IMR-90 (cell line): ENCODE measurements around the gene ZFAND6. TPM values are rescaled to one million over a fixed set of nuclear protein-coding genes. Genes with fewer than 3 reads are reported as not detected.

Experiments used
- ATAC-seq: fragments of 200-7000 bp; cut with Tn5 transposase; 2 replicates; pipeline ENCODE4 v1.9.1; 2020; ENCODE audit warnings: low read depth, mild to moderate bottlenecking, moderate library complexity
- BruUV-seq: library from RNA; stranded (reverse); fragments of 400-500 nt; replicated peaks from 2 replicates; lab custom pipeline; 2021; lab: Mats Ljungman, UMichigan
- CTCF ChIA-PET: fragments of 300-600 bp; formaldehyde crosslinking; extraction: SDS; loops from one replicate; lab custom pipeline; 2021; ENCODE audit warnings: antibody characterized with exemption; lab: Yijun Ruan, JAX
- POLR2A ChIA-PET: fragments of 300-600 bp; sonication (Branson Sonifier 250); formaldehyde crosslinking; loops from one replicate; lab custom pipeline; 2022; ENCODE audit warnings: antibody characterized with exemption; ENCODE audit not compliant: unreplicated experiment; lab: Charles Lee
- DNase-seq: peaks from one replicate; pipeline ENCODE4 v3.0.0; 2013
- H2AFZ ChIP-seq: replicated peaks from 2 replicates; pipeline ENCODE3; 2013; ENCODE audit warnings: low read length, mild to moderate bottlenecking; ENCODE audit not compliant: poor library complexity
- H2AK5ac ChIP-seq: 2 replicates; pipeline ENCODE4 v1.6.1; 2013; ENCODE audit warnings: low read depth, low read length, inconsistent platforms
- H2AK9ac ChIP-seq: replicated peaks from 2 replicates; pipeline ENCODE3; 2013; ENCODE audit warnings: mild to moderate bottlenecking, low read depth, low read length, moderate library complexity; ENCODE audit not compliant: poor library complexity
- H2BK120ac ChIP-seq: 2 replicates; pipeline ENCODE4 v1.6.1; 2013; ENCODE audit warnings: low read depth, low read length, inconsistent platforms
- H2BK15ac ChIP-seq: 3 replicates; pipeline ENCODE4 v1.6.1; 2013; ENCODE audit warnings: low read depth, low read length, inconsistent platforms
- H2BK20ac ChIP-seq: 2 replicates; pipeline ENCODE4 v1.6.1; 2013; ENCODE audit warnings: low read depth, mild to moderate bottlenecking, inconsistent platforms, low read length, moderate library complexity
- H2BK5ac ChIP-seq: 2 replicates; pipeline ENCODE4 v1.6.1; 2013; ENCODE audit warnings: mild to moderate bottlenecking, low read depth, low read length, inconsistent platforms; ENCODE audit not compliant: poor library complexity, severe bottlenecking
- H3K14ac ChIP-seq: replicated peaks from 2 replicates; pipeline ENCODE4 v1.6.1; 2013; ENCODE audit warnings: low read depth, low read length, inconsistent platforms
- H3K18ac ChIP-seq: 2 replicates; pipeline ENCODE4 v1.6.1; 2013; ENCODE audit warnings: low read depth, low read length, control low read depth
- H3K23ac ChIP-seq: 2 replicates; pipeline ENCODE4 v1.6.1; 2013; ENCODE audit warnings: low read depth, low read length, inconsistent platforms
- H3K27ac ChIP-seq: 2 replicates; pipeline ENCODE4 v1.5.1; 2013; ENCODE audit warnings: mild to moderate bottlenecking, control low read depth, low read length; ENCODE audit not compliant: insufficient read depth
- H3K27me3 ChIP-seq: 2 replicates; pipeline ENCODE4 v1.6.1; 2013; ENCODE audit warnings: low read length; ENCODE audit not compliant: control insufficient read depth, insufficient read depth
- H3K36me3 ChIP-seq: 2 replicates; pipeline ENCODE4 v1.6.1; 2013; ENCODE audit warnings: low read length, mixed read lengths; ENCODE audit not compliant: control insufficient read depth, insufficient read depth
- H3K4ac ChIP-seq: 2 replicates; pipeline ENCODE4 v1.6.1; 2013; ENCODE audit warnings: low read depth, low read length, inconsistent platforms
- H3K4me1 ChIP-seq: 2 replicates; pipeline ENCODE4 v1.6.1; 2013; ENCODE audit warnings: low read length, mixed read lengths; ENCODE audit not compliant: control insufficient read depth, insufficient read depth
- H3K4me2 ChIP-seq: 2 replicates; pipeline ENCODE4 v1.6.1; 2013; ENCODE audit warnings: low read depth, mild to moderate bottlenecking, control low read depth, low read length, moderate library complexity
- H3K4me3 ChIP-seq: 2 replicates; pipeline ENCODE4 v1.5.1; 2013; ENCODE audit warnings: low read depth, mild to moderate bottlenecking, control low read depth, low read length, moderate library complexity; ENCODE audit not compliant: insufficient read depth
- H3K56ac ChIP-seq: 2 replicates; pipeline ENCODE4 v1.6.1; 2013; ENCODE audit warnings: low read length, inconsistent platforms; ENCODE audit not compliant: insufficient read depth; ENCODE audit errors: extremely low read depth
- H3K79me1 ChIP-seq, 2 experiments: 2 replicates each; pipeline ENCODE4 v1.6.1; 2013; ENCODE audit warnings: low read length in 2 of 2, inconsistent platforms in 1 of 2, low read depth in 1 of 2
- H3K9ac ChIP-seq: 2 replicates; pipeline ENCODE4 v1.6.1; 2013; ENCODE audit warnings: low read depth, low read length, control low read depth
- H3K9me1 ChIP-seq: 2 replicates; pipeline ENCODE4 v1.6.1; 2013; ENCODE audit warnings: low read length, inconsistent platforms; ENCODE audit not compliant: insufficient read depth
- H3K9me3 ChIP-seq: 2 replicates; pipeline ENCODE4 v1.6.1; 2013; ENCODE audit warnings: low read length; ENCODE audit not compliant: control insufficient read depth, insufficient read depth
- H4K20me1 ChIP-seq: 2 replicates; pipeline ENCODE4 v1.6.1; 2013; ENCODE audit warnings: low read length, inconsistent platforms; ENCODE audit not compliant: insufficient read depth
- H4K5ac ChIP-seq: 2 replicates; pipeline ENCODE4 v1.6.1; 2013; ENCODE audit warnings: mild to moderate bottlenecking, low read depth, low read length, control low read depth
- H4K8ac ChIP-seq, 2 experiments: 2 replicates each; pipeline ENCODE4 v1.6.1; 2013; ENCODE audit warnings: low read depth in 2 of 2, low read length in 2 of 2, control low read depth in 1 of 2, inconsistent platforms in 1 of 2
- H4K91ac ChIP-seq: 2 replicates; pipeline ENCODE4 v1.6.1; 2013; ENCODE audit warnings: low read depth, low read length, inconsistent platforms; ENCODE audit not compliant: insufficient read depth
- BHLHE40 ChIP-seq: fragments of 150-350 bp; IDR thresholded peaks from 2 replicates; pipeline ENCODE4 v1.6.1; 2016; ENCODE audit warnings: mild to moderate bottlenecking, low read depth, low read length
- CHD1 ChIP-seq: IDR thresholded peaks from 2 replicates; pipeline ENCODE4 v1.6.1; 2012; ENCODE audit warnings: low read depth, low read length, improper control_type of control experiment
- CTCF ChIP-seq: conservative IDR thresholded peaks from 2 replicates; pipeline ENCODE4 v1.5.1; 2012; ENCODE audit warnings: mild to moderate bottlenecking, low read depth, low read length, improper control_type of control experiment
- ELK1 ChIP-seq: fragments of 150-350 bp; IDR thresholded peaks from 2 replicates; pipeline ENCODE4 v1.6.1; 2016; ENCODE audit warnings: low read depth, mild to moderate bottlenecking, low read length, moderate library complexity, borderline replicate concordance
- FOS ChIP-seq: fragments of 150-350 bp; IDR thresholded peaks from 2 replicates; pipeline ENCODE4 v1.6.1; 2016; ENCODE audit warnings: low read depth, low read length
- MAFK ChIP-seq: IDR thresholded peaks from 2 replicates; pipeline ENCODE4 v1.6.1; 2012; ENCODE audit warnings: low read depth, low read length, improper control_type of control experiment
- MAZ ChIP-seq: IDR thresholded peaks from 2 replicates; pipeline ENCODE4 v1.6.1; 2012; ENCODE audit warnings: low read depth, mild to moderate bottlenecking, low read length, improper control_type of control experiment, moderate library complexity, borderline replicate concordance
- MXI1 ChIP-seq: IDR thresholded peaks from 2 replicates; pipeline ENCODE4 v1.6.1; 2012; ENCODE audit warnings: low read depth, mild to moderate bottlenecking, low read length, moderate library complexity, borderline replicate concordance
- NFE2L2 ChIP-seq: fragments of 150-350 bp; IDR thresholded peaks from 2 replicates; pipeline ENCODE4 v1.6.1; 2016; ENCODE audit warnings: low read depth, mild to moderate bottlenecking, low read length
- POLR2A ChIP-seq: IDR thresholded peaks from 2 replicates; pipeline ENCODE4 v1.6.1; 2012; ENCODE audit warnings: mild to moderate bottlenecking, low read depth, low read length
- RCOR1 ChIP-seq: IDR thresholded peaks from 2 replicates; pipeline ENCODE4 v1.6.1; 2012; ENCODE audit warnings: mild to moderate bottlenecking, low read length, improper control_type of control experiment; ENCODE audit not compliant: insufficient replicate concordance
- RFX5 ChIP-seq: IDR thresholded peaks from 2 replicates; pipeline ENCODE4 v1.8.0; 2012; ENCODE audit warnings: low read depth, mild to moderate bottlenecking, low read length, moderate library complexity
- SMC3 ChIP-seq: fragments of 150-350 bp; IDR thresholded peaks from 2 replicates; pipeline ENCODE4 v1.6.1; 2016; ENCODE audit warnings: low read depth, mild to moderate bottlenecking, antibody characterized with exemption, low read length, moderate library complexity
- USF2 ChIP-seq: fragments of 150-350 bp; IDR thresholded peaks from 2 replicates; pipeline ENCODE4 v1.6.1; 2017; ENCODE audit warnings: mild to moderate bottlenecking, antibody characterized with exemption, low read length, low read depth
- WGBS, 2 experiments: methylation state at CpG; one replicate each; pipeline versions ENCODE4 v1.1.5 to v1.1.7; 2013; ENCODE audit warnings: missing lambda C conversion rate in 2 of 2; ENCODE audit not compliant: insufficient read length in 1 of 2; ENCODE audit errors: extremely low coverage in 2 of 2; 5-methylcytosine and 5-hydroxymethylcytosine counted together
- dilution Hi-C: fragments of 300-500 bp; cut with HindIII; formaldehyde crosslinking; loops from one replicate; pipeline ENCODE4 v1.14.3; 2018; ENCODE audit warnings: low sequenced_read_pairs; ENCODE audit not compliant: unreplicated experiment
- in situ Hi-C: fragments of 300-500 bp; cut with MboI; formaldehyde crosslinking; loops from 3 replicates; pipeline ENCODE4 v1.14.3; 2019; ENCODE audit warnings: low sequenced_read_pairs, inconsistent platforms, mixed read lengths
- intact Hi-C: fragments of 100-400 bp; cut with micrococcal nuclease; formaldehyde crosslinking; loops from 2 replicates; pipeline ENCODE4 v1.10.0; 2022
- polyA plus RNA-seq, 3 experiments: library from polyadenylated mRNA; depleted of rRNA; stranded (reverse); fragments of >200 nt; gene quantifications; 2 replicates each; pipeline ENCODE4 v1.2.3, GENCODE V29; 2012; ENCODE audit warnings: low replicate concordance in 1 of 3
- total RNA-seq: library from RNA; depleted of rRNA; stranded (reverse); fragments of >200 nt; gene quantifications from 2 replicates; pipeline ENCODE4 v1.2.3, GENCODE V29; 2012

ZFAND6 gene
- total and polyA plus RNA-seq, 2 of the 4 experiments (the other 2 are of a cell fraction): 77.5 to 96.4 TPM

GRCh38 chr15:80095969-80096368 is 36.5 kb downstream of the ZFAND6 start:
- H3K36me3 ChIP-seq: peaks cover 1% of the 10 kb centered on the region; the same call in 1 of the 2 replicates
- H4K8ac ChIP-seq: no peak overlapping the region
- no peak overlapping the region for H3K56ac ChIP-seq
- BruUV-seq: no TSS peak
- TF ChIP-seq RFX5 (no peak), BHLHE40 (no peak), CHD1 (no peak), MXI1 (no peak), SMC3 (no peak), MAZ (no peak), FOS (no peak), MAFK (no peak), NFE2L2 (no peak), USF2 (no peak), RCOR1 (no peak), CTCF (no peak), POLR2A (no peak), ELK1 (no peak)
- in situ Hi-C loops (no loop called here), dilution Hi-C loops (no loop called here), intact Hi-C loops (no loop called here)
- no CpG with 5 or more reads among the region's 3 CpGs for WGBS, 2 experiments
- H4K5ac ChIP-seq: no peak overlapping the region
- H3K4me3 ChIP-seq: no peak overlapping the region
- H3K9me1 ChIP-seq: peaks cover 2% of the 10 kb centered on the region; the same call in 1 of the 2 replicates
- H3K23ac ChIP-seq: no peak overlapping the region
- H2AK5ac ChIP-seq: no peak overlapping the region
- H3K79me1 ChIP-seq: peaks cover 22 to 65% of the 10 kb centered on the region in 2 experiments
- no peak overlapping the region for H3K18ac ChIP-seq
- no peak for ATAC-seq
- no peak overlapping the region for H3K27ac ChIP-seq
- POLR2A ChIA-PET: no interaction called here
- CTCF ChIA-PET: no interaction called here
- no peak overlapping the region for H2BK15ac ChIP-seq
- no peak overlapping the region for H3K4me2 ChIP-seq
- no peak overlapping the region for H2AK9ac ChIP-seq
- H3K14ac ChIP-seq: no peak overlapping the region
- DNase-seq: no peak
- H3K4me1 ChIP-seq: peaks cover 4% of the 10 kb centered on the region; the same call in 1 of the 2 replicates
- H2BK120ac ChIP-seq: no peak overlapping the region
- no peak overlapping the region for H2AFZ ChIP-seq
- H4K20me1 ChIP-seq: peaks cover 34% of the 10 kb centered on the region
- no peaks in the 10 kb centered on the region for H3K27me3 ChIP-seq
- no peak overlapping the region for H3K9ac ChIP-seq
- H3K9me3 ChIP-seq: no peaks in the 10 kb centered on the region
- no peak overlapping the region for H2BK20ac ChIP-seq
- H3K4ac ChIP-seq: no peak overlapping the region
- no peak overlapping the region for H2BK5ac ChIP-seq
- H4K91ac ChIP-seq: no peak overlapping the region
